Breast epithelium (tissue), 4 donors: ENCODE data around the gene BRD7. TPM values are rescaled to one million over a fixed set of nuclear protein-coding genes. Genes with fewer than 3 reads are reported as not detected.

Experiments
- DNase-seq, 2 donors: peaks; one replicate each; pipeline ENCODE4 v3.0.0-alpha.2; 2019; ENCODE audit warnings: low spot score in 2 of 2
- H3K27ac ChIP-seq, 2 donors: fragments of 200-600 bp; sonication (generic) in 1 of 2; one replicate each; pipeline ENCODE4 v1.5.1; 2016 to 2019; ENCODE audit warnings: mild to moderate bottlenecking in 1 of 2
- H3K27me3 ChIP-seq, 2 donors: fragments of 200-600 bp; sonication (generic) in 1 of 2; one replicate each; pipeline versions ENCODE4 v1.5.1 to v1.6.0; 2017 to 2019; ENCODE audit warnings: control low read depth in 1 of 2, mild to moderate bottlenecking in 1 of 2
- H3K36me3 ChIP-seq: fragments of 200-600 bp; one replicate; pipeline ENCODE4 v1.5.1; 2019
- H3K4me1 ChIP-seq, 2 donors: fragments of 200-600 bp; sonication (generic); one replicate each; pipeline ENCODE4 v1.5.1; 2016 to 2019; ENCODE audit warnings: control low read depth in 1 of 2
- H3K4me3 ChIP-seq, 3 donors: fragments of 200-600 bp; sonication (generic); 1 replicate in 2 of 3; 2 replicates in 1 of 3; pipeline ENCODE4 v1.5.1; 2016 to 2019; ENCODE audit warnings: mild to moderate bottlenecking in 3 of 3, moderate library complexity in 2 of 3
- H3K9me3 ChIP-seq, 2 donors: fragments of 200-600 bp; sonication (generic) in 1 of 2; one replicate each; pipeline ENCODE4 v1.5.1; 2016 to 2019; ENCODE audit warnings: control low read depth in 1 of 2
- POLR2A ChIP-seq: fragments of 450-650 bp; IDR thresholded peaks from one replicate; pipeline ENCODE4 v1.6.1; 2016; ENCODE audit warnings: antibody characterized with exemption, mild to moderate bottlenecking, moderate library complexity
- POLR2AphosphoS5 ChIP-seq, 3 donors: sonication (generic); formaldehyde crosslinking; IDR thresholded peaks; one replicate each; pipeline ENCODE4 v1.6.1; 2017; ENCODE audit warnings: antibody characterized with exemption in 3 of 3
- intact Hi-C: fragments of 100-400 bp; cut with DNase I; formaldehyde crosslinking; loops from one replicate; pipeline ENCODE4 v1.15.1; 2023; ENCODE audit warnings: low total_unique reads
- total RNA-seq, 3 donors: library from RNA; depleted of rRNA; stranded (reverse); fragments of >200 nt; gene quantifications; one replicate each; pipeline ENCODE4 v1.1.0, GENCODE V29; 2016
- TF ChIP-seq, protein P1 (sequence below), 3 donors: fragments of 450-650 bp; IDR thresholded peaks; one replicate each; pipeline ENCODE4 v1.5.1; 2016 to 2017; ENCODE audit warnings: antibody characterized with exemption in 3 of 3, mild to moderate bottlenecking in 3 of 3, moderate library complexity in 3 of 3

The BRD7 gene
- total RNA-seq, 3 donors from 2014 or later: 42.0 to 53.9 (median 43.0) TPM

DNA sequence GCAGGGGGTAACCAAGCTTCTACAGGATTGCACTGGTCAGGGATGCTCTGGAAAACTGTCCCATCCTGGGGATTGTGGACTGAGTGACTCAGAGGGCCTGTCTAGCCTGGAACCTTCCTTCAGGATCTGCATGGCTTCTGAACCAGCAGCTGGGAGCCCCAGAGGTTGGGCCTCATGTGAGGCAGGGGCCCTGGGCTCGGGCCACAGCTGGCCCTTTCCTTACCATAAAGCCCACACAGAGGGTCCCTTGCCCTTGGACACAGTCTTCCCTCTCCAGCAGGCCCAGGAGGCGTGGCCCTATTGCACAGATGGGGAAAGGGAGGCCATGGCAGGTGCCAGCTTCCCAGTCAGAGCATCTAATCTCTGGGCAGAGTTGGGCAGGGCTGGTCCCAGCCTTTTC lies 72.0 kb downstream of the BRD7 start:
- Histone ChIP-seq H3K9me3 (no peaks in the 10 kb centered on the region), H3K27me3 (no peaks in the 10 kb centered on the region), H3K36me3 (no peaks in the 10 kb centered on the region), H3K4me1 (no peaks in the 10 kb centered on the region), H3K27ac (no peak overlapping the region), H3K4me3 (no peak overlapping the region)
- no peak for DNase-seq
- intact Hi-C loops: no loop called here
- TF ChIP-seq POLR2A (no peak), POLR2AphosphoS5 (IDR thresholded peaks at IDR 0.05) (no peak)
- TF ChIP-seq, protein P1, sequence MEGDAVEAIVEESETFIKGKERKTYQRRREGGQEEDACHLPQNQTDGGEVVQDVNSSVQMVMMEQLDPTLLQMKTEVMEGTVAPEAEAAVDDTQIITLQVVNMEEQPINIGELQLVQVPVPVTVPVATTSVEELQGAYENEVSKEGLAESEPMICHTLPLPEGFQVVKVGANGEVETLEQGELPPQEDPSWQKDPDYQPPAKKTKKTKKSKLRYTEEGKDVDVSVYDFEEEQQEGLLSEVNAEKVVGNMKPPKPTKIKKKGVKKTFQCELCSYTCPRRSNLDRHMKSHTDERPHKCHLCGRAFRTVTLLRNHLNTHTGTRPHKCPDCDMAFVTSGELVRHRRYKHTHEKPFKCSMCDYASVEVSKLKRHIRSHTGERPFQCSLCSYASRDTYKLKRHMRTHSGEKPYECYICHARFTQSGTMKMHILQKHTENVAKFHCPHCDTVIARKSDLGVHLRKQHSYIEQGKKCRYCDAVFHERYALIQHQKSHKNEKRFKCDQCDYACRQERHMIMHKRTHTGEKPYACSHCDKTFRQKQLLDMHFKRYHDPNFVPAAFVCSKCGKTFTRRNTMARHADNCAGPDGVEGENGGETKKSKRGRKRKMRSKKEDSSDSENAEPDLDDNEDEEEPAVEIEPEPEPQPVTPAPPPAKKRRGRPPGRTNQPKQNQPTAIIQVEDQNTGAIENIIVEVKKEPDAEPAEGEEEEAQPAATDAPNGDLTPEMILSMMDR (IDR thresholded peaks at IDR 0.05): no peak

DNA sequence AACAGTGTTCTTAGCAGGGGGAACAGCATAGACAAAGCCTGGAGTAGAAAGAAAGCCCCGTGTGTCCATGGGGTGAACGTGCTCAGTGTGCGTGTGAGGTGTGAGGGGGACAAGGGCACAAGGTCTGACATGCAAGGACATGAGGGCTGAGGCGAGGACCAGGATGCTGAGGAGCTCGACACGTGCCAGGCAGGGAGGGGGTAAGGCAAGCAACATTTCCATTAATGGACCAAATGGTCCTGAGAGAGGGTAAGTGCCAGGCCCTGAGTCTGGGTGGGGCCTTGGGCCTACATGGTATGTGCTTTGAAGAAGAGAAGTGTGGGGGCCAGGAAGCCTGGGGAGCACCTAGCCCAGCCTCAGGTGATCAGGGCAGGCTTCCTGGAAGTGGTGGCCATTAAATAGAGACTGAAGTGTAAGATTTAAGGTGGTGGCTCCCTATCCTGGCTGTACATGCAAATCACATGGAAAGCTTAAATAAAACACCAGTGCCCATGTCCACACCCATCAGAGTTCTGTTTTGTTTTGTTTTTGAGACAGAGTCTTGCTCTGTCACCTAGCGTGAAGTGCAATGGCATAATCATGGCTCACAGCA lies 73.2 kb downstream of the BRD7 start:
- no peak overlapping the region for H3K4me3 ChIP-seq
- no peak for TF ChIP-seq POLR2AphosphoS5 (IDR thresholded peaks at IDR 0.05)
- no peak for TF ChIP-seq POLR2A
- TF ChIP-seq, protein P1 (IDR thresholded peaks at IDR 0.05): no peak
- H3K36me3 ChIP-seq: no peaks in the 10 kb centered on the region
- H3K27me3 ChIP-seq: no peaks in the 10 kb centered on the region
- no peaks in the 10 kb centered on the region for H3K4me1 ChIP-seq
- no peak for DNase-seq
- intact Hi-C loops: no loop called here
- H3K9me3 ChIP-seq: no peaks in the 10 kb centered on the region
- no peak overlapping the region for H3K27ac ChIP-seq

DNA sequence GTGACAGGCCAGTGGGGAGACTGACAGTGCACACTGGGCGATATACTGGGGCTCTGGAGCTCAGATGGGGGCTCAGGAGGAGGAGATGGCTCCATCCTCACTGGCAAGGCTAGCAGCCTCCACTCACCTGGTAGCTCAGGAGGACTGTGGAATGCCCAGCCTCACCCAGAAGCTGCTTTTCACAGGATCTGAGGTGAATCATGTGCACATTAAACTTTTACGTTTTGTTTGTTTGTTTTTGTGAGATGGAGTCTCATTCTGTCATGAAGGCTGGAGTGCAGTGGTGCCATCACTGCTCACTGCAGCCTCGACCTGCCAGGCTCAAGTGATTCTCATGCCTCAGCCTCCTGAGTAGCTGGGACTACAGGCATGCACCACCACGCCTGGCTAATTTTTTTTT lies 73.8 kb downstream of the BRD7 start:
- no peak for TF ChIP-seq POLR2A
- TF ChIP-seq POLR2AphosphoS5 (IDR thresholded peaks at IDR 0.05): no peak
- TF ChIP-seq, protein P1 (IDR thresholded peaks at IDR 0.05): no peak
- intact Hi-C loops: no loop called here
- Histone ChIP-seq H3K9me3 (no peaks in the 10 kb centered on the region), H3K4me3 (no peak overlapping the region), H3K4me1 (no peaks in the 10 kb centered on the region), H3K27ac (no peak overlapping the region), H3K27me3 (no peaks in the 10 kb centered on the region), H3K36me3 (no peaks in the 10 kb centered on the region)
- DNase-seq: no peak

DNA sequence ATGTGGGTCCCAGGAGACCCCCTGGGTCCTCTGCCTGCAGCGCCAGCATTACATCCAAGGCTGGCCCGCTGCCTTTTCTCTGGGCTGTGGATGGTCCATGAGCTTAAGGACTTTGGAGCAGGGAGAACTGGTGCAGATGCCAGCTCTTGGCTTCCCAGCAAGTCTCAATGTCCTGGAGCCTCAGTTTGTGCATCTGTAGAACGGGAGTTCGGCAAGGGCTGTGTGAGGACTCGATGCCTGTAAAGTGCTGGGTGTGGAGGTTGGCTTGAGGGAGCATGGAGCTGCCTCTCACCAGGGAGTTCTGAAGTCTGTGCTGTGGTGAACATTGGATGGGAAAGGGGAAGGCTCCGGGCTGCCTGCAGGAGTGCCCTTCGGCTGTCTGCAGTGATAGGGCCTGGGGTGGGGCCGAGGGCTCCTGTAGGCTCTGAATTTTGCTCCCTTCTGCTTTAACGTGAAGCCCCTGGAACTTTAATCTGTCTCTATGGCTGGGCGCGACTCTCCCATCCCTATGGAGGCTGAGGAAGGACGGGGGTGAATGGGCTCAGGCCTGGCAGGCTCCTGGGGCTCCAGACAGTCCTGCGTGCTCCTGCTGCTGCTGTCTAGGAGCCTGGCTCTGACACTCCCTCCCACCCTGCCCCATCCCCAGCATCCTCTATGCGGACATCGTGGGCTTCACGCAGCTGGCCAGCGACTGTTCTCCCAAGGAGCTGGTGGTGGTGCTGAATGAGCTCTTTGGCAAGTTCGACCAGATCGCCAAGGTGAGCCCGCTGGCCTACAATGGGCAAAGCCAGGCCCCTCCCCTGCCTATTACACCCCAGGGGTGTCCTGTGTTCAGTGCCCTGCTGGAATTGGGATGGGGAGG lies 74.6 kb downstream of the BRD7 start:
- H3K36me3 ChIP-seq: no peaks in the 10 kb centered on the region
- no peak overlapping the region for H3K27ac ChIP-seq
- H3K4me1 ChIP-seq: no peaks in the 10 kb centered on the region
- DNase-seq: no peak
- no peak for TF ChIP-seq POLR2A
- TF ChIP-seq, protein P1 (IDR thresholded peaks at IDR 0.05): no peak
- TF ChIP-seq POLR2AphosphoS5 (IDR thresholded peaks at IDR 0.05): no peak
- H3K27me3 ChIP-seq: no peaks in the 10 kb centered on the region
- intact Hi-C loops: no loop called here
- no peaks in the 10 kb centered on the region for H3K9me3 ChIP-seq
- H3K4me3 ChIP-seq: no peak overlapping the region
